ENCODE results near the gene SPOCD1. TPM values are rescaled to one million over a fixed set of nuclear protein-coding genes. Genes with fewer than 3 reads are reported as not detected.

Gene SPOCD1
- total RNA-seq (2022; extraction: Qiagen RNA extraction): 3.6 to 4.9 TPM (median 3.9 TPM) in 5 replicates

GRCh38 chr1:31815752-31816500 is at the start of gene SPOCD1:
Gene SPOCD1 (minus strand): TSS chr1:31816022. CDS start chr1:31815333, 689 bp downstream.

GRCh38 chr1:31764312-31765040 is 51.3 kb downstream of the SPOCD1 start, which contains the start of gene ADGRB2:
Gene ADGRB2 (minus strand): TSS chr1:31764340. CDS start chr1:31757221, 7,119 bp downstream.

Other genes with a start within 250 kb of the SPOCD1 start
- gene TINAGL1, start 239.5 kb downstream of the SPOCD1 start, total RNA-seq (2022; extraction: Qiagen RNA extraction): 0.32 to 0.71 TPM (median 0.38 TPM) in 5 replicates
- not detected in 5 replicates for gene HCRTR1, start 198.3 kb downstream of the SPOCD1 start, total RNA-seq (2022; extraction: Qiagen RNA extraction)
- 41.9 to 48.4 TPM (median 43.7 TPM) in 5 replicates for gene PEF1, start 171.1 kb downstream of the SPOCD1 start, total RNA-seq (2022; extraction: Qiagen RNA extraction)
- 2.8 to 4.5 TPM (median 3.8 TPM) in 5 replicates for gene COL16A1, start 112.0 kb downstream of the SPOCD1 start, total RNA-seq (2022; extraction: Qiagen RNA extraction)
- gene ADGRB2, start 51.7 kb downstream of the SPOCD1 start, total RNA-seq (2022; extraction: Qiagen RNA extraction): 4.0 to 5.3 TPM (median 4.9 TPM) in 5 replicates
- 153 to 182 TPM (median 173 TPM) in 5 replicates for gene PTP4A2, start 122.3 kb upstream of the SPOCD1 start, total RNA-seq (2022; extraction: Qiagen RNA extraction)
- 119 to 146 TPM (median 134 TPM) in 5 replicates for gene KHDRBS1, start 197.8 kb upstream of the SPOCD1 start, total RNA-seq (2022; extraction: Qiagen RNA extraction)